Body of pancreas (tissue), 4 donors: Measurements from ENCODE around the gene ARL4D. TPM values are rescaled to one million over a fixed set of nuclear protein-coding genes. Genes with fewer than 3 reads are reported as not detected.

Experiments used
- ATAC-seq: fragments of 150-250 bp; one replicate; pipeline ENCODE4 v1.9.1; 2016
- DNase-seq, 4 donors: peaks; one replicate each; pipeline ENCODE4 v3.0.0-alpha.2; 2019
- H3K27ac ChIP-seq, 4 donors: fragments of 200-600 bp; sonication (generic); 1 replicate in 3 of 4; 2 replicates in 1 of 4; pipeline versions ENCODE4 v1.5.1 to v1.6.1; 2016 to 2019; ENCODE audit warnings: mild to moderate bottlenecking in 1 of 4, mixed read lengths in 1 of 4, moderate library complexity in 1 of 4
- H3K27me3 ChIP-seq, 2 donors: fragments of 200-600 bp; sonication (generic); one replicate each; pipeline ENCODE4 v1.6.0; 2016; ENCODE audit warnings: mild to moderate bottlenecking in 1 of 2
- H3K36me3 ChIP-seq, 2 donors: fragments of 200-600 bp; sonication (generic); replicated peaks in 1 of 2; 2 replicates each; pipeline ENCODE4 v1.5.1; 2016; ENCODE audit warnings: low read depth in 2 of 2; ENCODE audit not compliant: insufficient read depth in 1 of 2
- H3K4me1 ChIP-seq: fragments of 200-600 bp; sonication (generic); one replicate; pipeline ENCODE4 v1.6.0; 2016
- H3K4me3 ChIP-seq, 2 donors: fragments of 200-600 bp; sonication (generic); 1 replicate in 1 of 2; 2 replicates in 1 of 2; pipeline ENCODE4 v1.5.1; 2016 to 2019
- H3K9me3 ChIP-seq, 3 donors: fragments of 200-600 bp; sonication (generic); 1 replicate in 2 of 3; 2 replicates in 1 of 3; pipeline ENCODE4 v1.5.1; 2016
- POLR2A ChIP-seq, 3 donors: fragments of 450-650 bp; IDR thresholded peaks; one replicate each; pipeline ENCODE4 v1.6.1; 2016; ENCODE audit warnings: antibody characterized with exemption in 3 of 3, mild to moderate bottlenecking in 2 of 3
- WGBS, 2 donors: methylation state at CpG; one replicate each; pipeline ENCODE4 v1.1.5; 2017; 5-methylcytosine and 5-hydroxymethylcytosine counted together
- intact Hi-C: fragments of 100-400 bp; cut with DNase I; formaldehyde crosslinking; loops from one replicate; pipeline ENCODE4 v1.15.1; 2023
- total RNA-seq, 2 donors: library from RNA; depleted of rRNA; stranded (reverse); fragments of >200 nt; gene quantifications; one replicate each; pipeline ENCODE4 v1.1.0, GENCODE V29; 2016
- TF ChIP-seq, protein P1 (sequence below), 7 experiments: fragments of 450-650 bp in 4 of 7; fragments of 200-600 bp in 3 of 7; sonication (generic) in 3 of 7; IDR thresholded peaks; one replicate each; pipeline ENCODE4 v1.5.1; 2016 to 2019; ENCODE audit warnings: antibody characterized with exemption in 7 of 7

ARL4D gene
- total RNA-seq, 2 donors from 2014 or later, result 2.1 to 4.6 TPM

DNA sequence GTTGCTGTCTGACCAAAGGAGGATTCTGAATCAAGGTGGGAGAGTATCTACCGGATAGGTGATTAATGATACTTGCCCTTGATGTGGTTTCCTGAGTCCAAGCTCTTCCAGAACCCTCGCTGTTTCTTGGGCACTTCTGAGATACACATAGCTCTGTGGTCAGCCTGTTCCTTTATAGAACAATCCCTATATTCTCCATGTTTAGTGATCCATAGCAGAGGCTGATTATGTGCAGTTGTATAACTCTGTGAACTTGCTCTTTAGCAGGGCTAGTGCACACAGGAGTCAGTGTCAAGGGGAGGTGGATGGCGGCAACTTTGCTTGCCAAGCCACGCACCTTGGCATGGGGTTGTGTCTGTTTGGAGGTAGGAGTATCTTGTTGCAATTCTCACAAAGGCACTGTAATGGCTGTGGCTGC, 36.1 kb downstream of the ARL4D start:
- Histone ChIP-seq H3K9me3 (no peaks in the 10 kb centered on the region), H3K4me3 (no peak overlapping the region), H3K27ac (no peak overlapping the region), H3K36me3 (no peaks in the 10 kb centered on the region), H3K27me3 (no peaks in the 10 kb centered on the region), H3K4me1 (no peaks in the 10 kb centered on the region)
- no peak for ATAC-seq
- TF ChIP-seq, protein P1, sequence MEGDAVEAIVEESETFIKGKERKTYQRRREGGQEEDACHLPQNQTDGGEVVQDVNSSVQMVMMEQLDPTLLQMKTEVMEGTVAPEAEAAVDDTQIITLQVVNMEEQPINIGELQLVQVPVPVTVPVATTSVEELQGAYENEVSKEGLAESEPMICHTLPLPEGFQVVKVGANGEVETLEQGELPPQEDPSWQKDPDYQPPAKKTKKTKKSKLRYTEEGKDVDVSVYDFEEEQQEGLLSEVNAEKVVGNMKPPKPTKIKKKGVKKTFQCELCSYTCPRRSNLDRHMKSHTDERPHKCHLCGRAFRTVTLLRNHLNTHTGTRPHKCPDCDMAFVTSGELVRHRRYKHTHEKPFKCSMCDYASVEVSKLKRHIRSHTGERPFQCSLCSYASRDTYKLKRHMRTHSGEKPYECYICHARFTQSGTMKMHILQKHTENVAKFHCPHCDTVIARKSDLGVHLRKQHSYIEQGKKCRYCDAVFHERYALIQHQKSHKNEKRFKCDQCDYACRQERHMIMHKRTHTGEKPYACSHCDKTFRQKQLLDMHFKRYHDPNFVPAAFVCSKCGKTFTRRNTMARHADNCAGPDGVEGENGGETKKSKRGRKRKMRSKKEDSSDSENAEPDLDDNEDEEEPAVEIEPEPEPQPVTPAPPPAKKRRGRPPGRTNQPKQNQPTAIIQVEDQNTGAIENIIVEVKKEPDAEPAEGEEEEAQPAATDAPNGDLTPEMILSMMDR (IDR thresholded peaks at IDR 0.05), result no peak
- no peak for TF ChIP-seq POLR2A (IDR thresholded peaks at IDR 0.05)
- intact Hi-C loops, result no loop called here
- DNase-seq, result no peak
- WGBS, 2 donors, result 72 to 81% methylated on average over 3 to 4 of the region's 4 CpGs

- no peaks in the 10 kb centered on the region for H3K36me3 ChIP-seq
- intact Hi-C loops, result no loop called here
- no peak for ATAC-seq
- H3K27me3 ChIP-seq, result no peaks in the 10 kb centered on the region
- no peaks in the 10 kb centered on the region for H3K9me3 ChIP-seq
- no peak for DNase-seq
- H3K4me3 ChIP-seq, result no peak overlapping the region
- WGBS, 2 donors, result 96 to 100% methylated on average over 1 of the region's 1 CpG
- no peak overlapping the region for H3K27ac ChIP-seq
- TF ChIP-seq, protein P1 (IDR thresholded peaks at IDR 0.05), result no peak
- no peak for TF ChIP-seq POLR2A (IDR thresholded peaks at IDR 0.05)
- H3K4me1 ChIP-seq, result no peaks in the 10 kb centered on the region
Observed at GRCh38 chr17:43437756-43438155, 39.0 kb downstream of the ARL4D start.

GRCh38 chr17:43438626-43439025, 39.8 kb downstream of the ARL4D start:
- DNase-seq (no peak), ATAC-seq (no peak)
- Histone ChIP-seq H3K9me3 (no peaks in the 10 kb centered on the region), H3K27ac (no peak overlapping the region), H3K4me1 (no peaks in the 10 kb centered on the region), H3K4me3 (no peak overlapping the region), H3K36me3 (no peaks in the 10 kb centered on the region), H3K27me3 (no peaks in the 10 kb centered on the region)
- 61 to 63% methylated on average over 5 of the region's 5 CpGs for WGBS, 2 donors
- TF ChIP-seq POLR2A (IDR thresholded peaks at IDR 0.05), result no peak
- TF ChIP-seq, protein P1 (IDR thresholded peaks at IDR 0.05), result no peak
- intact Hi-C loops, result no loop called here

- no peak overlapping the region for H3K4me3 ChIP-seq
- no peaks in the 10 kb centered on the region for H3K4me1 ChIP-seq
- intact Hi-C loops, result no loop called here
- H3K27me3 ChIP-seq, result no peaks in the 10 kb centered on the region
- H3K27ac ChIP-seq, result no peak overlapping the region
- TF ChIP-seq POLR2A (IDR thresholded peaks at IDR 0.05), result no peak
- TF ChIP-seq, protein P1 (IDR thresholded peaks at IDR 0.05), result no peak
- no peaks in the 10 kb centered on the region for H3K9me3 ChIP-seq
- ATAC-seq (no peak), DNase-seq (no peak)
- WGBS, 2 donors, result 63 to 69% methylated on average over 1 of the region's 1 CpG
- no peaks in the 10 kb centered on the region for H3K36me3 ChIP-seq
Observed at GRCh38 chr17:43439041-43439440, 40.2 kb downstream of the ARL4D start.

- intact Hi-C loops, result no loop called here
- no peak overlapping the region for H3K27ac ChIP-seq
- no peaks in the 10 kb centered on the region for H3K27me3 ChIP-seq
- no peak overlapping the region for H3K4me3 ChIP-seq
- H3K9me3 ChIP-seq, result no peaks in the 10 kb centered on the region
- peaks cover 7% of the 10 kb centered on the region for H3K4me1 ChIP-seq
- H3K36me3 ChIP-seq, result no peaks in the 10 kb centered on the region
- TF ChIP-seq POLR2A (IDR thresholded peaks at IDR 0.05), result no peak
- ATAC-seq, result no peak
- WGBS, 2 donors, result 38 to 55% methylated on average over 2 of the region's 2 CpGs
- DNase-seq, result no peak
Observed at GRCh38 chr17:43442711-43443110, 43.9 kb downstream of the ARL4D start.
